Stomach (tissue), 9 donors: Measurements from ENCODE around the gene FAM187B. TPM values are rescaled to one million over a fixed set of nuclear protein-coding genes. Genes with fewer than 3 reads are reported as not detected.
A peak's percentile ranks its signal among the peaks of the same experiment; 100 is the strongest.

Experiments
- DNase-seq, 2 donors: peaks; one replicate each; pipeline versions ENCODE4 v3.0.0 to v3.0.0-alpha.2; 2013 to 2019
- H3K27ac ChIP-seq, 5 donors: fragments of 200-600 bp in 4 of 5; sonication (generic) in 4 of 5; one replicate each; pipeline ENCODE4 v1.5.1; 2013 to 2019; ENCODE audit warnings: mild to moderate bottlenecking in 1 of 5, moderate library complexity in 1 of 5
- H3K27me3 ChIP-seq, 3 donors: fragments of 200-600 bp; sonication (generic); one replicate each; pipeline ENCODE4 v1.5.1; 2017 to 2019; ENCODE audit warnings: mixed run types in 1 of 3
- H3K36me3 ChIP-seq, 4 donors: fragments of 200-600 bp; sonication (generic); 1 replicate in 3 of 4; 2 replicates in 1 of 4; pipeline ENCODE4 v1.5.1; 2016 to 2019
- H3K4me1 ChIP-seq, 4 donors: fragments of 200-600 bp; sonication (generic); one replicate each; pipeline ENCODE4 v1.5.1; 2016 to 2019
- H3K4me3 ChIP-seq, 4 donors: fragments of 200-600 bp; sonication (generic) in 3 of 4; one replicate each; pipeline ENCODE4 v1.5.1; 2016 to 2019; ENCODE audit warnings: mild to moderate bottlenecking in 1 of 4
- H3K9me3 ChIP-seq, 4 donors: fragments of 200-600 bp; sonication (generic); one replicate each; pipeline ENCODE4 v1.5.1; 2016 to 2019
- EP300 ChIP-seq: sonication (generic); formaldehyde crosslinking; IDR thresholded peaks from one replicate; pipeline ENCODE4 v1.6.1; 2017; ENCODE audit warnings: antibody characterized with exemption
- POLR2A ChIP-seq, 4 donors: fragments of 450-650 bp; IDR thresholded peaks; one replicate each; pipeline ENCODE4 v1.6.1; 2016; ENCODE audit warnings: antibody characterized with exemption in 4 of 4, control low read depth in 2 of 4, mild to moderate bottlenecking in 1 of 4, moderate library complexity in 1 of 4
- POLR2AphosphoS5 ChIP-seq, 3 donors: sonication (generic); formaldehyde crosslinking; IDR thresholded peaks; one replicate each; pipeline ENCODE4 v1.6.1; 2016; ENCODE audit warnings: antibody characterized with exemption in 3 of 3
- WGBS, 5 donors: extraction: QIAGEN DNeasy Blood & Tissue Kit in 3 of 5; methylation state at CpG; one replicate each; pipeline versions ENCODE4 v1.1.5 to v1.1.7; 2013 to 2018; 5-methylcytosine and 5-hydroxymethylcytosine counted together
- intact Hi-C: fragments of 100-400 bp; cut with DNase I; formaldehyde crosslinking; loops from one replicate; pipeline ENCODE4 v1.15.1; 2023; ENCODE audit warnings: low total_unique reads
- polyA plus RNA-seq, 3 donors: library from polyadenylated mRNA; stranded (reverse); fragments of 200-250 nt; gene quantifications; one replicate each; pipeline ENCODE4 v1.2.3, GENCODE V29; 2013
- total RNA-seq, 5 donors: library from RNA; depleted of rRNA; stranded (reverse); fragments of >200 nt; gene quantifications; one replicate each; pipeline versions ENCODE4 v1.1.0 to v1.2.3, GENCODE V29; 2014 to 2016
- TF ChIP-seq, protein P1 (sequence below), 7 experiments: fragments of 450-650 bp in 4 of 7; fragments of 200-600 bp in 3 of 7; sonication (generic) in 3 of 7; IDR thresholded peaks; one replicate each; pipeline ENCODE4 v1.5.1; 2016 to 2019; ENCODE audit warnings: antibody characterized with exemption in 7 of 7, control low read depth in 2 of 7, mild to moderate bottlenecking in 1 of 7
- donor health status: healthy with polysubstance abuse.
- donor health status: Bipolar disorder and iron deficiency.
- donor health status: healthy.

Gene FAM187B
- total and polyA plus RNA-seq, 8 donors, result 0.25 TPM; not detected in 7

DNA sequence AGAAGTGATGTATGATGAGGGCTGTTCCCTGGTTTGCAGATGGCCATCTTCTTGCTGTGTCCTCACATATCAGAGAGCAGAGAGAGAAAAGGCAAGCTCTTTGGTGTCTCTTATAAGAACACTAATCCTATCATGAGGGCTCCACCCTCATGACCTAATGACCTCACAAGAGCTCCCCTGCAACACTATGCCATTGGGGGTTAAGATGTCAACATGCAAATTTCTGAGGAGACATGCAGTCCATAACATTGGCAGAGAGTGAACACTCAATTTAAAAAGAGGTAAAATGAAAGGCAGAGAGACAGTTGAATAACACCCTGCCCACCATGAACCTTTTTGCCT is 10.9 kb downstream of the FAM187B start:
- no peaks in the 10 kb centered on the region for H3K27me3 ChIP-seq
- DNase-seq, result no peak
- intact Hi-C loops, result no loop called here

DNA sequence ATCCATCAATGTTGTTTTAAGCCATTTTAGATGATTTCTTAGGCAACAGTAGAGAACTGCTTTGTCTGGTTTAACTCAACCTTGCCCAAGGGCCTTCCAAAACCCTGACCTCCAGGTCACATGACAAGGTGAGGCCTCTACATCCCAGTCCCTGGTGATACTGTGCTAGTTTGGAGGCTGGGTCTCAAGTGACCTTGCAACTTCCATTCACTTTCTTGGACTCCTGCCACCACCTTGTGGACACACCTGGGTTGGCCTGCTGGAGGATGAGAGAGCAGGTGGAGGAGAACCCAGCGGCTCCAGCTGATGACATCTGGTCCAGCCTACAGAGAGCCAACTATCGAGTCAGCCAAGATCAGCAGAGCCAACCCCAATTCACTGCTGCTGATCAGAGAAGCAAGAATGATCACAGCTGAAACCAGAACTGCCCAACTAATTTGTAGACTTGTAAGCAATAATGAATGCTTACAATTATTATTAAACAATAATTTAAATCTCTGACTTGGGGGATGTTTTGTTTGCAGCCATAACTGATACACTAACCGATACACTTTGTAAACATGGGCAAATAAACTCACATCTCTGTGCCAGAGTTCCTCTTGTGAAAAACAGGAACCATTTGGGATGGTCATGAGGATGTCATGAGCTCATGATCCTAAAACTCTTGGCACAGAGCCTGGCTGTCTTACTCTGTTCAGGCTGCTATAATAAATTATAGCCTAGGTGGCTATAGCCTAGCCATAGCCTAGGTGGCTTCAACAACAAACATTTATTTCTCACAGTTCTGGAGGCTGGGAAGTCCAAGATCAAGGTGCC is 11.5 kb downstream of the FAM187B start:
- peak; percentile 60 to 73 for DNase-seq
- WGBS, 5 donors, result 41 to 61% (median 54%) methylated on average over 3 of the region's 3 CpGs
- Histone ChIP-seq H3K4me1 (peaks cover 22 to 41% (median 32%) of the 10 kb centered on the region in 4 donors), H3K4me3 (no peak overlapping the region), H3K27me3 (no peaks in the 10 kb centered on the region), H3K27ac (peak overlapping the region in 3 of 5 donors; percentile 1 to 28 (median 1)), H3K9me3 (peaks cover 0 to 9% (median 0%) of the 10 kb centered on the region in 4 donors), H3K36me3 (no peaks in the 10 kb centered on the region)
- TF ChIP-seq POLR2AphosphoS5 (IDR thresholded peaks at IDR 0.05) (no peak), POLR2A (IDR thresholded peaks at IDR 0.05) (no peak), EP300 (no peak)
- TF ChIP-seq, protein P1, sequence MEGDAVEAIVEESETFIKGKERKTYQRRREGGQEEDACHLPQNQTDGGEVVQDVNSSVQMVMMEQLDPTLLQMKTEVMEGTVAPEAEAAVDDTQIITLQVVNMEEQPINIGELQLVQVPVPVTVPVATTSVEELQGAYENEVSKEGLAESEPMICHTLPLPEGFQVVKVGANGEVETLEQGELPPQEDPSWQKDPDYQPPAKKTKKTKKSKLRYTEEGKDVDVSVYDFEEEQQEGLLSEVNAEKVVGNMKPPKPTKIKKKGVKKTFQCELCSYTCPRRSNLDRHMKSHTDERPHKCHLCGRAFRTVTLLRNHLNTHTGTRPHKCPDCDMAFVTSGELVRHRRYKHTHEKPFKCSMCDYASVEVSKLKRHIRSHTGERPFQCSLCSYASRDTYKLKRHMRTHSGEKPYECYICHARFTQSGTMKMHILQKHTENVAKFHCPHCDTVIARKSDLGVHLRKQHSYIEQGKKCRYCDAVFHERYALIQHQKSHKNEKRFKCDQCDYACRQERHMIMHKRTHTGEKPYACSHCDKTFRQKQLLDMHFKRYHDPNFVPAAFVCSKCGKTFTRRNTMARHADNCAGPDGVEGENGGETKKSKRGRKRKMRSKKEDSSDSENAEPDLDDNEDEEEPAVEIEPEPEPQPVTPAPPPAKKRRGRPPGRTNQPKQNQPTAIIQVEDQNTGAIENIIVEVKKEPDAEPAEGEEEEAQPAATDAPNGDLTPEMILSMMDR (IDR thresholded peaks at IDR 0.05), result no peak
- intact Hi-C loops, result no loop called here

More for the DNA sequence above, 10.9 kb downstream of the FAM187B start:
- Histone ChIP-seq H3K27ac (no peak overlapping the region), H3K4me1 (peaks cover 20 to 38% (median 32%) of the 10 kb centered on the region in 4 donors), H3K36me3 (no peaks in the 10 kb centered on the region), H3K4me3 (no peak overlapping the region), H3K9me3 (peaks cover 0 to 9% (median 0%) of the 10 kb centered on the region in 4 donors)
- no peak for TF ChIP-seq POLR2AphosphoS5 (IDR thresholded peaks at IDR 0.05)
- TF ChIP-seq POLR2A (IDR thresholded peaks at IDR 0.05), result no peak
- TF ChIP-seq, protein P1 (IDR thresholded peaks at IDR 0.05), result no peak
- no peak for TF ChIP-seq EP300

DNA sequence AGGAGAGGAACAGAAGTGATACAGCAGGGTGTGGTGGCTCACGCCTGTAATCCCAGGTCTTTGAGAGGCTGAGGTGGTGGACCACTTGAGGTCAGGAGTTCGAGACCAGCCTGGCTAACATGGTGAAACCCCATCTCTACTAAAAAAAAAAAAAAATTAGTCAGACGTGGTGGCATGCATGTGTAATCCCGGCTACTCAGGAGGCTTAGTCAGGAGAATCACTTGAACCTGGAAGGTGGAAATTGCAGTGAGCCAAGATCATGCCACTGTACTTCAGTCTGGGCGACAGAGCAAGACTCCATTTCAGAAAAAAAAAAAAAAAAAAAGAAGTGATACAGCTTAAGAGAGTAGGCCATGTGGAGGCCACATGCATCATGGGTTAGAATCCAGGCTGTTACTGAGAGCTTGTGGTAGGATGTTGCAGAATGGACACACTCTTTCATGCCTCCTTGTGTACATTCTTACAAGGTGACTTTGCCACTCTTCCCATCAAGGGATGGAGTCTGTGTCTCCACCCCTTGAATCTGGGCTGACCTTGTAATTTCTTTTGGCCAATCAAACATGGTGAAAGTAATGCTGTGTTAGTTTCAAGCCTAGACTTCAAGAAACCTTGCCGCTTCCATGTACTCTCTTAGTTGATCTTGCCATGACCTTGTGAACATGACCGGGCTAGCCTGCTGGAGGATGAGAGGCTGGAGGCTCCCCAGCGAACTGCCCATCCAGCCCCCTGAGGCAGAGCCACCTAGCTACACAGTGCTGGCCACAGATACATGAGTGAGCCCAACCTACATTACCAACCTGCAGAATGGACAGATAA is 12.3 kb downstream of the FAM187B start:
- WGBS, 5 donors, result 77 to 86% (median 84%) methylated on average over 8 of the region's 8 CpGs
- intact Hi-C loops, result no loop called here
- H3K27ac ChIP-seq, result peak overlapping the region in 1 of 5 donors; percentile 1
- H3K4me3 ChIP-seq, result no peak overlapping the region
- no peaks in the 10 kb centered on the region for H3K36me3 ChIP-seq
- TF ChIP-seq POLR2AphosphoS5 (IDR thresholded peaks at IDR 0.05), result no peak
- no peak for TF ChIP-seq EP300
- TF ChIP-seq POLR2A (IDR thresholded peaks at IDR 0.05), result no peak
- TF ChIP-seq, protein P1 (IDR thresholded peaks at IDR 0.05), result no peak
- peaks cover 0 to 9% (median 0%) of the 10 kb centered on the region in 4 donors for H3K9me3 ChIP-seq
- no peak for DNase-seq
- H3K27me3 ChIP-seq, result no peaks in the 10 kb centered on the region
- H3K4me1 ChIP-seq, result peaks cover 20 to 38% (median 30%) of the 10 kb centered on the region in 4 donors

DNA sequence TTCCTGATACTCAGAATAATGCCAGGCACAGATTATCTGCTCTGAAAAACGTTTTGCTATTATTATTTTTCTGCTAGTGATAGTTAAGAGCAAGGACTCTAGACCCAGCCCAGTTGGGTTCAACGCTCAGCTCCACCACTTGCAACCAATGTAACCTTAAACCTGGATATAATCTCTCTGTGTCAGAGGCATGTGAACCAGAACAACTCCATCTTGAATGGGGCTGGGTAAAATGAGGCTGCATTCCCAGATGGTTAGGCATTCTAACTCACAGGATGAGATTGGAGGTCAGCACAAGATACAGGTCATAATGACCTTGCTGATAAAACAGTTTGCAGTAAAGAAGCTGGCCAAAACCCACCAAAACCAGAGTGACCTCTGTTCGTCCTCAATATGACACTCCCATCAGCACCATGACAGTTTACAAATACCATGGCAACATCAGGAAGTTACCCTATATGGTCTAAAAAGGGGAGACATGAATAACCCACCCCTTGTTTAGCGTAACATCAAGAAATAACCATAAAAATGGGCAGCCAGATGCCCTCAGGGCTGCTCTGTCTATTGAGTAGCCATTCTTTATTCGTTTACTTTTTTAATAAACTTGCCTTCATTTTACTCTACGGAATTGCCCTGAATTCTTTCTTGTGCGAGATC is 13.6 kb downstream of the FAM187B start:
- no peak for TF ChIP-seq EP300
- TF ChIP-seq, protein P1 (IDR thresholded peaks at IDR 0.05), result no peak
- no peak for TF ChIP-seq POLR2AphosphoS5 (IDR thresholded peaks at IDR 0.05)
- TF ChIP-seq POLR2A (IDR thresholded peaks at IDR 0.05), result no peak
- 73 to 81% (median 77%) methylated on average over 7 of the region's 7 CpGs for WGBS, 5 donors
- H3K9me3 ChIP-seq, result peaks cover 0 to 9% (median 0%) of the 10 kb centered on the region in 4 donors
- no peaks in the 10 kb centered on the region for H3K36me3 ChIP-seq
- intact Hi-C loops, result no loop called here
- peaks cover 14 to 25% (median 19%) of the 10 kb centered on the region in 4 donors for H3K4me1 ChIP-seq
- DNase-seq, result no peak
- H3K27ac ChIP-seq, result peak overlapping the region in 3 of 5 donors; percentile 60 to 85 (median 74)
- H3K4me3 ChIP-seq, result no peak overlapping the region
- H3K27me3 ChIP-seq, result no peaks in the 10 kb centered on the region
